ENCODE results near the gene MYO5B. TPM values are rescaled to one million over a fixed set of nuclear protein-coding genes. Genes with fewer than 3 reads are reported as not detected.

MYO5B gene
- total RNA-seq, 1 donor from 2014 or later: 114 TPM

DNA sequence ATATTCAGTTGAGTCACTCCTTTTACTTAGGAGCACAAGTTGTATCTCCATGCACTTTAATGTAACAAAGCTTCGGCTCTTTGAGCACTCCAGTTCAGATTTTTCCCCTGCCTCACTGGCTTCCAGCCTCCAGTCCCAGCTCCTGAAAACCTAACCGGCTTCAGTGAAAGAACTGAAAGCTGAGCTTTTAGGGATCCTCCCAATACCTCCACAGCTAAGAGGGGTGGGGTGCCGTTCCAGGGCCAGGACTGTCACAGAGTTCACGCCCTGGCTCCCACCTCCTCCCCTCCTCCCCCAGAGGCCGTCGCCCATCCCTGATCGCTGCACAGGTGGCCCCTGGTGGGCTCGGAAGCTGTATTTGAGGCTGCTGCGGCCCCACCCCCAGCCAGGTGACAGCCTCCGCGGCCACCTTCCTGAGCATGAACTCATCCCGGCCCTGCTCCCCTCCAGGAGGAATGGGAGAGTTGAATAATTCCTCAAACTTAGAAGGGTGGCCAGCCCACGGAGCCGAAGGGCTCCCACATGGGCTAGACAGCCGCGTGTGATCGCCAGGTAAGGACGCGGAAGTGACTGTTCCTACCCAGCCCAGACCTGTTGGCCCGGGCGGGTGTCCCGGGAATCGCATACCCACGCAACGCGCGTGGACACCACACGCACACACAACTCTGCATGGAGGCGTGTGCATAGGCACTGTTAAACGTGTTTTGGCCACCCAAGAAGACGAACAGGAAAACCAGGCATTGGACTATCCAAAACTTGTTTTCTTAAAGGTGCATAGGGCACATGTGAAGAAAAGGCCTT lies 1.8 kb downstream of the MYO5B start:
- Histone ChIP-seq H3K4me3 (ENCODE audit: low read depth, low read length) (peak overlapping the region; percentile 67), H3K36me3 (ENCODE audit: control insufficient read depth, insufficient read depth, low read length) (no peaks in the 10 kb centered on the region), H3K27me3 (ENCODE audit: control insufficient read depth, insufficient read depth, low read length) (peaks cover 9% of the 10 kb centered on the region)
- TF ChIP-seq, protein P1, sequence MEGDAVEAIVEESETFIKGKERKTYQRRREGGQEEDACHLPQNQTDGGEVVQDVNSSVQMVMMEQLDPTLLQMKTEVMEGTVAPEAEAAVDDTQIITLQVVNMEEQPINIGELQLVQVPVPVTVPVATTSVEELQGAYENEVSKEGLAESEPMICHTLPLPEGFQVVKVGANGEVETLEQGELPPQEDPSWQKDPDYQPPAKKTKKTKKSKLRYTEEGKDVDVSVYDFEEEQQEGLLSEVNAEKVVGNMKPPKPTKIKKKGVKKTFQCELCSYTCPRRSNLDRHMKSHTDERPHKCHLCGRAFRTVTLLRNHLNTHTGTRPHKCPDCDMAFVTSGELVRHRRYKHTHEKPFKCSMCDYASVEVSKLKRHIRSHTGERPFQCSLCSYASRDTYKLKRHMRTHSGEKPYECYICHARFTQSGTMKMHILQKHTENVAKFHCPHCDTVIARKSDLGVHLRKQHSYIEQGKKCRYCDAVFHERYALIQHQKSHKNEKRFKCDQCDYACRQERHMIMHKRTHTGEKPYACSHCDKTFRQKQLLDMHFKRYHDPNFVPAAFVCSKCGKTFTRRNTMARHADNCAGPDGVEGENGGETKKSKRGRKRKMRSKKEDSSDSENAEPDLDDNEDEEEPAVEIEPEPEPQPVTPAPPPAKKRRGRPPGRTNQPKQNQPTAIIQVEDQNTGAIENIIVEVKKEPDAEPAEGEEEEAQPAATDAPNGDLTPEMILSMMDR (IDR thresholded peaks at IDR 0.05; ENCODE audit: insufficient read depth, low read length, poor library complexity, severe bottlenecking): no peak
- no peak for DNase-seq (ENCODE audit: low read depth)

DNA sequence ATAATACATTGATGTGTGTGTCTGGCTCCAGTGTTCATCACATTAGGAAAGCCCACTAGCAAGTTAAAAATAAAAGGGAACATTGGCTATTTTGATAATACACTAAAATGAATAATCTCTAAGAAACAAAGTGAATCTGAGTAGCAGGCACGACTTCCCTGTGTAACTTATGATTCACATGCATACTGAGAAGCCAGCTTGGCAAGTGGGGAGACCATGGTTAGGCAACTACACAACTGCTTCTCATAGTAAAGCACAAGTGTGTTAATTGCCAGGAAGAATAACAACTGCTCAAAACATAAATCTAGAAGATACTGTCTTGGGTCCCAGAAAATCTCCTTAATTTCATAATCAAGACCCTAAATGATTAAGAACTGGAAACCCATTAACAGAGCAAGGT lies 4.0 kb downstream of the MYO5B start:
- Histone ChIP-seq H3K36me3 (ENCODE audit: control insufficient read depth, insufficient read depth, low read length) (no peaks in the 10 kb centered on the region), H3K4me3 (ENCODE audit: low read depth, low read length) (no peak overlapping the region), H3K27me3 (ENCODE audit: control insufficient read depth, insufficient read depth, low read length) (peaks cover 9% of the 10 kb centered on the region)
- TF ChIP-seq, protein P1 (IDR thresholded peaks at IDR 0.05; ENCODE audit: insufficient read depth, low read length, poor library complexity, severe bottlenecking): no peak
- no peak for DNase-seq (ENCODE audit: low read depth)

DNA sequence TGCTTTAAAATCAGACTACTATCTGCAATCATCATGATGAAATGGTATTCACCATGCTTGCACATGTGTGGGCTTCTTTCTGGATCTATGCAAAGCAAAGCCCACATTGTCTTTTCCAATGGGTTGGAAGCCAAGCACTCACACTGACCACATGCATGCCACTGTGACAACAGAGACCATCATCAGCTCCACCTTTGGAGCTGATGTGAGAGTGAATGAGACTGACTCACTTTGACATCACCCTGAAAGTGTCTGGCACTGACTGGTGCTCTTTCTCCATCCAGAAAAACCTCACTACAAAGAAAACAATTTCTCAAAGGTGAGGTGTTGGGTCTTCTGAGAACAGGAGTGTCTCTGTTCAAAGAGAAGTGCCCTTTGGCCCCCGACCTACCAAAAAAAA lies 4.7 kb downstream of the MYO5B start:
- peaks cover 8% of the 10 kb centered on the region for H3K27me3 ChIP-seq (ENCODE audit: control insufficient read depth, insufficient read depth, low read length)
- no peak overlapping the region for H3K4me3 ChIP-seq (ENCODE audit: low read depth, low read length)
- peak; percentile 63 for DNase-seq (ENCODE audit: low read depth)
- no peaks in the 10 kb centered on the region for H3K36me3 ChIP-seq (ENCODE audit: control insufficient read depth, insufficient read depth, low read length)
- TF ChIP-seq, protein P1 (IDR thresholded peaks at IDR 0.05; ENCODE audit: insufficient read depth, low read length, poor library complexity, severe bottlenecking): no peak

DNA sequence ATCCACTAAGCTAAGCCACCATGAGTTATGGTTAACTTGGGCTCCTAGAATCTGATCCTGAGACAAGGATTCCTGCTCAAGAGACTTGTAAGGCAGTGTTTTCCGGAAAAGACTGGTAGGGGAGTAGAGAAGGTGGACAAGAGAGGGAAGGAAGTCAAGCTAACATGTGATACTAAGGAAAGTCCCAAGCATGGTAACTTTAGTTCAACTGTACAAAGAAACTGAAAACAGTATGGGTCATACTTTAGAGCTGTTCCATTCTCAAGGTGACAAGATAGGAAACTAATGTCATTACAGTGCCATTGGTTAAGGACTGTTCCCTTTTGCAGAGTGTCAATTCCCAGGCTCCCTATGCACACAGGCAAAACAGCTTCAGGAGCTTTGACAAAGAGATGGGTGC lies 5.8 kb downstream of the MYO5B start:
- Histone ChIP-seq H3K27me3 (ENCODE audit: control insufficient read depth, insufficient read depth, low read length) (peaks cover 4% of the 10 kb centered on the region), H3K4me3 (ENCODE audit: low read depth, low read length) (no peak overlapping the region), H3K36me3 (ENCODE audit: control insufficient read depth, insufficient read depth, low read length) (no peaks in the 10 kb centered on the region)
- TF ChIP-seq, protein P1 (IDR thresholded peaks at IDR 0.05; ENCODE audit: insufficient read depth, low read length, poor library complexity, severe bottlenecking): no peak
- no peak for DNase-seq (ENCODE audit: low read depth)

DNA sequence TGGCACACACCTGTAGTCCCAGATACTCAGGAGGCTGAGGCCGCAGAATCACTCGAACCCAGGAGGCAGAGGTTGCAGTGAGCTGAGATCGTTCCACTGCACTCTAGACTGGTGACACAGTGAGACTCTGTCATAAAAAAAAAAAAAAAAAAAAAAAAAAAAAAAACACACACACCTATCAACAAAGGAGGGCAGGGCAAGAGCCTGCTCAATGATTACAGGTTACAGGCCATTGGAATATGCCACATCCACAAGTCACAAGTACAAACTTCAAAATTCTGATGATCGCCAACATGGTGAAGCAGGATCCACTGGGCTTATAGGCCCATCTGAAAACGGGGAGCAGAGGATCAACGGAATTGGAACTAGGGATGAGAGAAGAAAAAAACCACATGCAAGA lies 6.3 kb downstream of the MYO5B start:
- Histone ChIP-seq H3K36me3 (ENCODE audit: control insufficient read depth, insufficient read depth, low read length) (no peaks in the 10 kb centered on the region), H3K27me3 (ENCODE audit: control insufficient read depth, insufficient read depth, low read length) (peaks cover 2% of the 10 kb centered on the region), H3K4me3 (ENCODE audit: low read depth, low read length) (no peak overlapping the region)
- TF ChIP-seq, protein P1 (IDR thresholded peaks at IDR 0.05; ENCODE audit: insufficient read depth, low read length, poor library complexity, severe bottlenecking): no peak
- DNase-seq (ENCODE audit: low read depth): no peak

DNA sequence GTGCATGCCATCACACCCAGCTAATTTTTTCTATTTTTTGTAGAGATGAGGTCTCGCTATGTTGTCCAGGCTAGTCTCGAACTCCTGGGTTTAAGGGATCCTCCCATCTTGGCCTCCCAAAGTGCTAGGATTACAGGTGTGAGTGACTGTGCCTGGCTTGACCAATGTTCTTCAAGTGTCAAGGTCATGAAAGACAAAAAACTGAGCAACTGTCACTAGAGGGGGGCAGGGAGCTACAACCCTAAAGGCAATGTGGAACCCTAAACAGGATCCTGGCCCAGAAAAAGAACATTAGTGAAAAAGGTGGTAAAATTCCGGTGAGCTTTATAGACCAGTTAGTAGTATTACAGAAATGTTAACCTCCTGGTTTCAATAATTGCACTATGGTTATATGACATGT lies 7.3 kb downstream of the MYO5B start:
- no peaks in the 10 kb centered on the region for H3K36me3 ChIP-seq (ENCODE audit: control insufficient read depth, insufficient read depth, low read length)
- H3K4me3 ChIP-seq (ENCODE audit: low read depth, low read length): no peak overlapping the region
- no peak for DNase-seq (ENCODE audit: low read depth)
- no peaks in the 10 kb centered on the region for H3K27me3 ChIP-seq (ENCODE audit: control insufficient read depth, insufficient read depth, low read length)
- TF ChIP-seq, protein P1 (IDR thresholded peaks at IDR 0.05; ENCODE audit: insufficient read depth, low read length, poor library complexity, severe bottlenecking): no peak
